Mesothelial cell of epicardium (in vitro differentiated cells): ENCODE data around the gene GALNT1. TPM values are rescaled to one million over a fixed set of nuclear protein-coding genes. Genes with fewer than 3 reads are reported as not detected.

ENCODE experiments used
- DNase-seq, 2 experiments: peaks; one replicate each; pipeline ENCODE4 v3.0.0; 2021; ENCODE audit warnings: low spot score in 2 of 2; ENCODE audit not compliant: unreplicated experiment in 2 of 2
- H3K27ac Mint-ChIP-seq: 2 replicates; pipeline ENCODE4 v1.8.0; 2021; ENCODE audit warnings: mixed read lengths
- H3K27me3 Mint-ChIP-seq: 2 replicates; pipeline ENCODE4 v1.8.0; 2021; ENCODE audit warnings: low read depth, mixed read lengths
- H3K36me3 Mint-ChIP-seq: 2 replicates; pipeline ENCODE4 v1.8.0; 2021; ENCODE audit warnings: mixed read lengths
- H3K4me1 Mint-ChIP-seq: 2 replicates; pipeline ENCODE4 v1.8.0; 2021; ENCODE audit warnings: mixed read lengths
- H3K4me3 Mint-ChIP-seq: 2 replicates; pipeline ENCODE4 v1.8.0; 2021; ENCODE audit warnings: mild to moderate bottlenecking, moderate library complexity, mixed read lengths
- H3K9me3 Mint-ChIP-seq: 2 replicates; pipeline ENCODE4 v1.8.0; 2021; ENCODE audit warnings: mixed read lengths
- CTCF ChIP-seq: fragments of 200-600 bp; sonication (generic); IDR thresholded peaks from one replicate; pipeline ENCODE4 v1.5.0; 2021; ENCODE audit warnings: antibody characterized with exemption; ENCODE audit not compliant: unreplicated experiment
- total RNA-seq: library from RNA; stranded (reverse); gene quantifications from 3 replicates; pipeline ENCODE4 v1.2.1, GENCODE V29; 2021

GALNT1 gene
- total RNA-seq, 1 donor from 2014 or later = 85.0 TPM

GRCh38 chr18:35743916-35744315, 162.4 kb downstream of the GALNT1 start:
- Mint-ChIP-seq H3K27me3 (no peaks in the 10 kb centered on the region), H3K9me3 (peaks cover 8% of the 10 kb centered on the region), H3K36me3 (peaks cover 2% of the 10 kb centered on the region), H3K4me3 (no peak overlapping the region), H3K27ac (no peak overlapping the region), H3K4me1 (no peaks in the 10 kb centered on the region)
- DNase-seq = no peak
- TF ChIP-seq CTCF = no peak

GRCh38 chr18:35745814-35746213, 164.3 kb downstream of the GALNT1 start:
- no peaks in the 10 kb centered on the region for H3K9me3 Mint-ChIP-seq
- H3K4me3 Mint-ChIP-seq = no peak overlapping the region
- no peak for TF ChIP-seq CTCF
- no peaks in the 10 kb centered on the region for H3K36me3 Mint-ChIP-seq
- no peak overlapping the region for H3K27ac Mint-ChIP-seq
- no peaks in the 10 kb centered on the region for H3K4me1 Mint-ChIP-seq
- DNase-seq = no peak
- H3K27me3 Mint-ChIP-seq = no peaks in the 10 kb centered on the region

GRCh38 chr18:35746826-35747339, 165.3 kb downstream of the GALNT1 start:
- H3K4me1 Mint-ChIP-seq = no peaks in the 10 kb centered on the region
- no peak overlapping the region for H3K4me3 Mint-ChIP-seq
- DNase-seq = no peak
- H3K27ac Mint-ChIP-seq = no peak overlapping the region
- H3K27me3 Mint-ChIP-seq = no peaks in the 10 kb centered on the region
- TF ChIP-seq CTCF = no peak
- no peaks in the 10 kb centered on the region for H3K9me3 Mint-ChIP-seq
- no peaks in the 10 kb centered on the region for H3K36me3 Mint-ChIP-seq

- no peaks in the 10 kb centered on the region for H3K4me1 Mint-ChIP-seq
Measured at GRCh38 chr18:35747894-35748472, 166.4 kb downstream of the GALNT1 start.

GRCh38 chr18:35749701-35750100, 168.2 kb downstream of the GALNT1 start:
- peaks cover 5% of the 10 kb centered on the region for H3K4me1 Mint-ChIP-seq
- no peak for DNase-seq
- no peak overlapping the region for H3K27ac Mint-ChIP-seq
- no peaks in the 10 kb centered on the region for H3K36me3 Mint-ChIP-seq
- no peak for TF ChIP-seq CTCF
- H3K27me3 Mint-ChIP-seq = no peaks in the 10 kb centered on the region
- no peaks in the 10 kb centered on the region for H3K9me3 Mint-ChIP-seq
- H3K4me3 Mint-ChIP-seq = no peak overlapping the region

More at GRCh38 chr18:35747894-35748472, 166.4 kb downstream of the GALNT1 start:
- Mint-ChIP-seq H3K27me3 (no peaks in the 10 kb centered on the region), H3K4me3 (no peak overlapping the region), H3K36me3 (no peaks in the 10 kb centered on the region), H3K9me3 (no peaks in the 10 kb centered on the region), H3K27ac (no peak overlapping the region)
- no peak for TF ChIP-seq CTCF
- no peak for DNase-seq
